ENCODE measurements around the gene PTCRA. TPM values are rescaled to one million over a fixed set of nuclear protein-coding genes. Genes with fewer than 3 reads are reported as not detected.
"Not testable (repeated sequence)": the region's sequence is repeated elsewhere in the genome, so short reads cannot be mapped to it uniquely, and the experiment has no call there.

The PTCRA gene
- total RNA-seq, 4 donors from 2014 or later: not detected

GRCh38 chr6:42940493-42941045 is 24.7 kb downstream of the PTCRA start:
- DNase-seq: no peak
- WGBS, 2 donors: 93 to 100% methylated on average over 3 of the region's 6 CpGs
- Histone ChIP-seq H3K36me3 (peaks cover 21 to 91% (median 24%) of the 10 kb centered on the region in 3 donors), H3K4me3 (no peak overlapping the region), H3K4me1 (no peaks in the 10 kb centered on the region), H3K9me3 (no peaks in the 10 kb centered on the region), H3K27ac (no peak overlapping the region), H3K27me3 (no peaks in the 10 kb centered on the region)
- intact Hi-C loops (cut with DNase I): no loop called here
- TF ChIP-seq CTCF (IDR thresholded peaks at IDR 0.05) (no peak), POLR2A (IDR thresholded peaks at IDR 0.05) (no peak)

- DNase-seq; H3K4me1 ChIP-seq; H3K27ac ChIP-seq; intact Hi-C loops (cut with DNase I); H3K27me3 ChIP-seq; H3K4me3 ChIP-seq; H3K9me3 ChIP-seq: not testable (repeated sequence)
- WGBS, 2 donors: 92 to 97% methylated on average over 5 of the region's 5 CpGs
- H3K36me3 ChIP-seq: peaks cover 16 to 90% (median 18%) of the 10 kb centered on the region in 3 donors
Measured at GRCh38 chr6:42941356-42941755, 25.5 kb downstream of the PTCRA start.

- Histone ChIP-seq H3K27me3 (no peaks in the 10 kb centered on the region), H3K4me1 (no peaks in the 10 kb centered on the region), H3K4me3 (no peak overlapping the region), H3K9me3 (no peaks in the 10 kb centered on the region), H3K36me3 (peaks cover 13 to 80% (median 14%) of the 10 kb centered on the region in 3 donors), H3K27ac (no peak overlapping the region)
- TF ChIP-seq POLR2A (IDR thresholded peaks at IDR 0.05): no peak
- WGBS, 2 donors: 73 to 79% methylated on average over 6 to 7 of the region's 7 CpGs
- intact Hi-C loops (cut with DNase I): no loop called here
- no peak for DNase-seq
Measured at GRCh38 chr6:42942444-42942843, 26.6 kb downstream of the PTCRA start.

GRCh38 chr6:42947950-42948349 is 32.1 kb downstream of the PTCRA start:
- H3K27me3 ChIP-seq: no peaks in the 10 kb centered on the region
- H3K4me3 ChIP-seq: no peak overlapping the region
- intact Hi-C loops (cut with DNase I): no loop called here
- no peaks in the 10 kb centered on the region for H3K9me3 ChIP-seq
- no peak for DNase-seq
- peaks cover 0 to 28% (median 0%) of the 10 kb centered on the region in 3 donors for H3K36me3 ChIP-seq
- no peak overlapping the region for H3K27ac ChIP-seq
- TF ChIP-seq CTCF (IDR thresholded peaks at IDR 0.05): no peak
- TF ChIP-seq POLR2A (IDR thresholded peaks at IDR 0.05): no peak
- H3K4me1 ChIP-seq: no peaks in the 10 kb centered on the region

- no peak for DNase-seq
- Histone ChIP-seq H3K27me3 (no peaks in the 10 kb centered on the region), H3K36me3 (no peaks in the 10 kb centered on the region), H3K4me1 (no peaks in the 10 kb centered on the region), H3K27ac (no peak overlapping the region), H3K4me3 (no peak overlapping the region), H3K9me3 (no peaks in the 10 kb centered on the region)
- intact Hi-C loops (cut with DNase I): no loop called here
- TF ChIP-seq POLR2A (IDR thresholded peaks at IDR 0.05) (no peak), CTCF (IDR thresholded peaks at IDR 0.05) (no peak)
- 86 to 91% methylated on average over 4 of the region's 4 CpGs for WGBS, 2 donors
Measured at GRCh38 chr6:42952389-42952788, 36.5 kb downstream of the PTCRA start.

- peak overlapping the region in 1 of 4 donors; percentile 35 for H3K27ac ChIP-seq
- H3K27me3 ChIP-seq; H3K4me3 ChIP-seq; H3K36me3 ChIP-seq; H3K4me1 ChIP-seq; H3K9me3 ChIP-seq; intact Hi-C loops (cut with DNase I); DNase-seq: not testable (repeated sequence)
- WGBS, 2 donors: 43 to 49% methylated on average over 4 of the region's 4 CpGs
Measured at GRCh38 chr6:42954405-42954804, 38.6 kb downstream of the PTCRA start.

GRCh38 chr6:42958125-42958524 is 42.3 kb downstream of the PTCRA start:
- H3K36me3 ChIP-seq: peaks cover 0 to 11% (median 0%) of the 10 kb centered on the region in 3 donors
- peaks cover 14 to 20% (median 17%) of the 10 kb centered on the region in 3 donors for H3K4me1 ChIP-seq
- 76 to 89% methylated on average over 7 to 8 of the region's 8 CpGs for WGBS, 2 donors
- no peaks in the 10 kb centered on the region for H3K9me3 ChIP-seq
- H3K27me3 ChIP-seq: no peaks in the 10 kb centered on the region
- intact Hi-C loops (cut with DNase I): no loop called here
- no peak for DNase-seq
- H3K4me3 ChIP-seq: no peak overlapping the region
- no peak for TF ChIP-seq POLR2A (IDR thresholded peaks at IDR 0.05)
- no peak for TF ChIP-seq CTCF (IDR thresholded peaks at IDR 0.05)
- H3K27ac ChIP-seq: no peak overlapping the region

Data from esophagus squamous epithelium (tissue), 5 donors.